NCI-H2029 (cell line): ENCODE measurements around the gene KLHL8.
"Not testable (repeated sequence)": the region's sequence is repeated elsewhere in the genome, so short reads cannot be mapped to it uniquely, and the experiment has no call there.

Source experiments
- DNase-seq: peaks from one replicate; lab custom pipeline; 2025; lab: John Stamatoyannopoulos, UW

KLHL8 gene

DNA sequence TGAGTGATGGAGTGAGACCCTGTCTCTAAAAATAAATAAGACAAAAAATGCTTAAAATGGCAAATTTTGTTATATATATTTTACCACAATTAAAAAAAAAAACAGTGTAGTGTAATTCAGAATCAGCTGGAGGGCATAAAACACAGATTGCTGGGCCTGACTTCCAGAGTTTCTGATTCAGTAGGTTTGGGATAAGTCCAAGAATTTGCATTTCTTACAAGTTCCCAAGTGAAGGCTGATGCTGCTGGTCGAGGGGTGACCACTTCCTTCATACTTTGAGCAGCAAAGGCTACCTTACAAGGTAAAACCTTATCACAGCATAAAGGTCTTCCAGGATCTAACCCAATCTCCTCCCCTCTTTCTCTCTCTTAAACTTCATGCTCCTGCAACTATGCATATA, 40.7 kb downstream of the KLHL8 start:
- no peak for DNase-seq

DNA sequence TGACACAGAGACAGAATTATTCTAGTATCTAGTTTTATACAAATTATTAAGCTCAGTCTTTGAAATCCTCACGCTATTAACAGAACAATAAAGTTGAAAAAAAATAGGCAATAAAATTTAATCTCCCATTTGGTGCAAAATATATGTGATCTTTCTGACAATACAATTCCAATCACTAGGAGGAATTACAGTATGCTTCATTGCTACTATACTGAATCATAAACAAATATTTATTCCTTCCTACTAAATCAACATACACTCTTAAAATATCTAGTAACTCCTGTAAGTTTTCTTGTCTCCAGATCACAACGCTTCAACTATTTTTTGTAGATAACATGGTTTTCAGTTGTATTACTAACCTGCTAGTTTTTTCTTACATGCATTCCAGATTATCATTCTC, 45.7 kb downstream of the KLHL8 start:
- DNase-seq: no peak

GRCh38 chr4:87171944-87172343, 48.5 kb downstream of the KLHL8 start:
- DNase-seq: no peak

DNA sequence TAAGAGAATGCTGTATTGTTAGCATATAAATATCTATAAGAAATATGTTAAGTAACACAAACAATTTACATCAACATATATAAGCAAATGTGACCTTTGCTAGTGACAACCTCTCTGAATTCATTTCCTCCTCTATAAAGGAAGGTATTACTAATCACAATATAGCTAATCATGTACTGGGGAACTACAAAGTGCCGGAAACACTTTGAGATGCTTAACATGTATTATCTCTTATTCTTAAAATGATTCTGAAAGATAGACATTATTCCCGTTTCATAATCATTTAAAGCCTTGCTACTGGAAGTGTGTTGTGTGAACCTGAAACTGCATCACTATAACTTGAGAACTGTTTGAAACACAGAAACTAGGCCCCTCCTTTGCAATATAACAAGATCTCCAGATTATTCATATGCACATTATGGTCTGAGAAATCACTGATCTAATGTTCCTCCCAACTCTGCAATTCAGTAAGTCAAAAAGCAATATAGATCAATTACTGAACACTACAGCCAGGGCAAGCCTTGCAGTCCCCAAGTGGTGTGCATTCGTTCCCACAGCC, 54.0 kb downstream of the KLHL8 start:
- no peak for DNase-seq

GRCh38 chr4:87165892-87166291, 54.5 kb downstream of the KLHL8 start:
- no peak for DNase-seq

GRCh38 chr4:87153078-87153870, 67.1 kb downstream of the KLHL8 start:
- DNase-seq: no peak

- no peak for DNase-seq
These were observed 67.9 kb downstream of the KLHL8 start for GRCh38 chr4:87152310-87153041.

DNA sequence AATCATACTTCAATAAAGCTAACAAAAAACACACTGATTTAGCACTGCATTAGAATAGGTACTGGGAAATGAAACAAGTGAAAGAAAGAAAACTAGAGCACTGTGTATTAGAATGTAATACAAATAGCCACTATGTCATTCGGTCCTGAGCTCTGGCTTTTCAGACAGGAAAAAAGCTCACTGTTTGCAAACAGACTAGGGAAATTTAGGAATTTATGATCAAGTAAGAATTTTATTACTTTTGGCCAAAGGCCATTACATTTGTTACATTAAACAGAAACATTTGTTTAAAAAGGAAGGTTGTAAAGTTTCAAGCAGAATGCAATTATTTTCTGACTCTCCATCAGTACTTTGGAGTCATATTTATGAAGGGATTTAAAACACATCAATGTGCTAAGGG, 68.7 kb downstream of the KLHL8 start:
- no peak for DNase-seq

DNA sequence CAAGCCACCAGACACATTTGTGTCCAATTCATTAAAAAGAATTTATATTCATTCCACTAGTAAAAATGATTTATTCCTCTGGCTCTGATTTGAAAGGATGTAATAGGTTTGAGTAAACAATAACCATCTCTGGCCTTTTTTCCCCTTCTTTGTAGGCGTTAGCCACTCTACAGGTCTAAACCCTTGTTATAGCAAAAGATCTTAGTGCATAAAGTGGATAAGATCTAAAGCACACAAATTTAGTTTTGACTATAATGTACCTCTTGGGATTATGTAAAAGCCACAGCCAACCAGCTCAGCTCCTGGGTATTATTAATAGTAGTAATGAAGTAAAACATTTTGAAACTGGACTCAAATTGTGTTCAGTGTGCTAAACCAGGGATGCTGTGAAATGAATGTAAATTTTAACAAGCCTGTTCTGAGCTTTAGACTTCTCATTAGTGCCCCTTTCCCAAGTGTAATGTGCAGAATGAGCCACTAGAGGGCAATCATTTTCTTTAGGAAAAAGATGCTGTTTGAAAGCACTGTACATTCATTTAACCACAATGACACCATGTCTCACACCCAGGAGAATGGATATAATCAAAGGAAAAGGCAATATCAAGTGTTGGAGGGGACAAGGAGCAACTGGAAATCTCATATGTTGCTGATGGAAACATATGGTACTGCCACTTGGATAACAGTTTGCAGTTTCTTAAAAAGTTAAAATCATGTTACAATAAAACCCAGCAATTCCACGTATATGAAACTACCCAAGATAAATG, 69.7 kb downstream of the KLHL8 start:
- peak; percentile 67 for DNase-seq

- no peak for DNase-seq
These were observed 73.3 kb downstream of the KLHL8 start for GRCh38 chr4:87147116-87147515.

- not testable (repeated sequence) for DNase-seq
These were observed 74.5 kb downstream of the KLHL8 start for GRCh38 chr4:87145934-87146333.

DNA sequence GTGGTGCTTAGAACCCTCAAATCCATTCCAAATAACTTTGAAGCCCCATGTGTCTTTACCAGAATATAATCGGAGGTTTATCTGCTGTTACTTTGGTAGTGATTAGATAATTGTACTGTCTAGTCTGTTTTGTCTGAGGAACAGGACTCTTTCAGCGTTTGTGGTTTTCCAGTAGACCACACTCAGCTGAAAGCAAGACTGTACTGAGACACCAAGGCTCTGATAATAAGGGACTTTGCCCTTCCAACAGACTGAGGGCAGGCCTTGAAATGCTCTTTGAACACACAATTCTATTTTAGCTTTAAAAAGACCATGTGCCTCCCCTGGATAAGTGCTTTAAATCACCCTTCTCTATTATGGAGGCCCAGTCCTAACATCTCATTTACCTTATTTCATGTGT, 76.1 kb downstream of the KLHL8 start:
- no peak for DNase-seq

DNA sequence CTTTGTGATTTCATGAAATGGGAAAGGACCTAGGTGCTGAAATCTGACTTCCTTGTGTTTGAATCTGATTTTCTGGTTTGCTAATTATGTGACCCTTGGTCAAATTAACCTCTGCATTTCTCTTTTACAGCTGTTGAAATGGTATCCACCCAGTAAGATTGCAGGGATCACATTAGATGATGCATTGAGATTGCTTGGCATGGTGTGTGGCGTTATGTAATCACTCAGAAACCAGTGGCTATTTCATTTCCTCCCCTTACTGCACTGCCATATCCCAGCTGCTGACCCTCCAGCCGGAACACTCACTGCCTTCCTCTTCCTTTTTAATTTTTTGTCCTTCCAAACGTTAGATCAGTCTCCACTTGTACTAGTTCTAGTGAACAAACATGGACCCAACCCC, 79.0 kb downstream of the KLHL8 start:
- no peak for DNase-seq

- no peak for DNase-seq
These were observed 86.3 kb downstream of the KLHL8 start for GRCh38 chr4:87134122-87134521.

DNA sequence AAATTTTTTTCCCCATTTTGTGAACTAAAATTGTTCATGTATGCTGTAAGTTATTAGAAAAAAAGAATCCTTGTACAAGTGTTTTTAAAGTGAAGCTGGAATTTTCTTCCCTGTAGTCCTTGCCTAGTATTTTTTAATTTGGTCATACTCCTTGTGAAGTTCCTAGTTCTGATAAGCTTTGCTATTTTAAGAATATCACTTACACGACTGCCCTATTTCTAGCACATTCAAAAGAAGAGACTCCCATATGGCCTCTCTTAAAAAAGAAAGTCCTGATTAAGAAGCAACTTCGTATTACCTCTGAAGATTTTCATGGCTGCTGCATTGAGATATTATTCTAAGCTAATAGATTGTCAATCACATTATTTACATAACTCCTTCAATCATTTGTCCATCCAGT, 87.2 kb downstream of the KLHL8 start:
- no peak for DNase-seq

DNA sequence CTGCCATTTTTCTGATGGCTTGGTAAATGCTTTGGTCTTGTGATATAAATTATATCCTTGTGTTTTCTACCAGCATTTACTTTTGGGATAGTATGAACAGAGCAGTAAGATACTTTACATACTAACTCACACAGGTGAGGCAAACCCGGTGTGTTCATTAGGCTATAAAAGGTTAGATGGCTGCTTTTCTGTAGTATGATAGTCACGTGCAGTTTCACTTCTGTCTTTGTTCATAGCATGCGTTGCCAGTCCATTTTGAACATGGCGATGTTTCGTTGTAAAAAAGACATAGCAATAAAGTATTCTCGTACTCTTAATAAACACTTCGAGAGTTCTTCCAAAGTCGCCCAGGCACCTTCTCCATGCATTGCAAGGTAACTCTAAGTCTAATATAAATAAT, 88.4 kb downstream of the KLHL8 start:
- DNase-seq: no peak

DNA sequence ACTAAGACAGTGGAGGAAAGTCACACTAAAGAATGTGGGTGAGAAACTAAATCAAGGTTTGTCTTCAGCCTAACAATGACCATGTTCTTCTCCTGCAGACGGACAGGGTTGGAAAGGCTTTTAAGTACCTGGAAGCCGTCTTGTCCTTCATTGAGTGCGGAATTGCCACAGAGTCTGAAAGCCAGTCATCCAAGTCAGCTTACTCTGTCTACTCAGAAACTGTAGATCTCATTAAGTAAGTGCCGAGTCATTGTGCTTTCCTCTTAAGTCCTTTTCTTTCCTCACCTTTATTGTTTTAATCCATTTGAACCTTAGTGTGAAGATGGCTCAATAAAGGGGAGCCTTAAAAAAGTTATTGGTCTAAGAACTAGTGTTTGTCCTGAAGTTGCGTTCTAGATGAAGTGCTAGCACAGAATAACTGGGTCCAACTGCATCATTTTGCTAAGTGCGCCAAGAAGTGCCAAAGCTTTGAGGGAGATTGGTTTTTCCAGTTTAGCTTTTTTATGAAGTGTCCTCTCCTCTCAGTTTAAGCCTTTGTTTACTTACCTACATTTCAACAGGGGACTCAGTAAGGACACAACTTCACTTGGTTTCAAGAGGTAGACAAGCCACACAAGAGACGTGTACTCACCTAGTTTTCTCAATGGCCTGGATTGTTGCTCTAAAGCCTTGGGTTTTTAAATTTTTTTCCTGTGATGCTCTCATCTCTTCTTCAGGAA, 89.3 kb downstream of the KLHL8 start:
- no peak for DNase-seq

DNA sequence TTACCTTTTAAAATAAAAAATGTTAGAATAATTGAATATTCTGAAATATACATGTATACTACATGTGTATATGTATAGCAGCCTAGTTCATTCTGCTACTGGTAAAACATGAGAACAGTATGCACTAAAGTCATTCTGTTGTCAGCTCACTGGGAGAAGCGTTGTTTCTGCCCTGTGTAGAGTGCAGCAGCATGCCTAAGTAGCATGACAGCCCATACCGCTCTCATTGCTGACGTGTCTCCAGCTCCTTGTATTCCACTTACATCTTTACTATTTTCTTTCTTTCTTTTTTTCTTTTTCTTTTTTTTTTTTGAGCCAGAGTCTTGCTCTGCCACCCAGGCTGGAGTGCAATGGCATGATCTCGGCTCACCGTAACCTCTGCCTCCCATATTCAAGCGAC, 90.7 kb downstream of the KLHL8 start:
- no peak for DNase-seq

- no peak for DNase-seq
These were observed 92.3 kb downstream of the KLHL8 start for GRCh38 chr4:87128006-87128705.

DNA sequence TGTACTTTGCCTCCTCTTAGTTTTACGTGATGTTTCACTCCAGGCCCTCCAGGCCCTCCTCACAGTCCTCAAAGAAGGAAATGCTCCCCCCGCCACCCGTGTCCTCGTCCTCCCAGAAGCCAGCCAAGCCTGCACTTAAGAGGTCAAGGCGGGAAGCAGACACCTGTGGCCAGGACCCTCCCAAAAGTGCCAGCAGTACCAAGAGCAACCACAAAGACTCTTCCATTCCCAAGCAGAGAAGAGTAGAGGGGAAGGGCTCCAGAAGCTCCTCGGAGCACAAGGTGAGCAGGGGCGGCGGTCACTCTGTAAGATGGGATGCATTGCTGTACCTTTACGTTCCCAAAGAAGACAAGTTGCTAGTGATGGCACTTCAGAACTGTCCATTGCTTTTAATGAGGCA, 94.4 kb downstream of the KLHL8 start:
- DNase-seq: no peak

GRCh38 chr4:87122252-87122651, 98.2 kb downstream of the KLHL8 start:
- DNase-seq: peak; percentile 31
